Glutamatergic neuron (in vitro differentiated cells): ENCODE results near the gene FAM234B. TPM values are rescaled to one million over a fixed set of nuclear protein-coding genes. Genes with fewer than 3 reads are reported as not detected.
"Not testable (repeated sequence)": the region's sequence is repeated elsewhere in the genome, so short reads cannot be mapped to it uniquely, and the experiment has no call there.

Source experiments
- DNase-seq: peaks from one replicate; pipeline ENCODE4 v3.0.0; 2022
- H3K27ac Mint-ChIP-seq: one replicate; pipeline ENCODE4 v1.8.0; 2020; ENCODE audit warnings: mild to moderate bottlenecking, mixed read lengths, inconsistent platforms; ENCODE audit not compliant: unreplicated experiment
- H3K27me3 Mint-ChIP-seq: one replicate; pipeline ENCODE4 v1.8.0; 2020; ENCODE audit warnings: mild to moderate bottlenecking, moderate library complexity, mixed read lengths, inconsistent platforms; ENCODE audit not compliant: unreplicated experiment
- H3K36me3 Mint-ChIP-seq: one replicate; pipeline ENCODE4 v1.8.0; 2020; ENCODE audit warnings: mild to moderate bottlenecking, mixed read lengths, inconsistent platforms; ENCODE audit not compliant: unreplicated experiment
- H3K4me1 Mint-ChIP-seq: one replicate; pipeline ENCODE4 v1.8.0; 2020; ENCODE audit warnings: mild to moderate bottlenecking, low read depth, mixed read lengths, inconsistent platforms; ENCODE audit not compliant: unreplicated experiment
- H3K4me3 Mint-ChIP-seq: one replicate; pipeline ENCODE4 v1.8.0; 2020; ENCODE audit warnings: mild to moderate bottlenecking, mixed read lengths, inconsistent platforms; ENCODE audit not compliant: unreplicated experiment
- H3K9me3 Mint-ChIP-seq: one replicate; pipeline ENCODE4 v1.8.0; 2020; ENCODE audit warnings: mild to moderate bottlenecking, moderate library complexity, mixed read lengths, inconsistent platforms; ENCODE audit not compliant: unreplicated experiment
- CTCF ChIP-seq: fragments of 200-600 bp; sonication (generic); IDR thresholded peaks from one replicate; pipeline ENCODE4 v1.5.0; 2021; ENCODE audit not compliant: partially characterized antibody, unreplicated experiment
- total RNA-seq: library from RNA; stranded (reverse); fragmentation: NEBNext Ultra II Directional; extraction: Animal tissue kit (Norgen Biotek cat#: 25700); gene quantifications from one replicate; pipeline ENCODE4 v1.2.1, GENCODE V29; 2021; ENCODE audit not compliant: unreplicated experiment

FAM234B gene
- total RNA-seq, 1 donor from 2014 or later: 26.8 TPM

DNA sequence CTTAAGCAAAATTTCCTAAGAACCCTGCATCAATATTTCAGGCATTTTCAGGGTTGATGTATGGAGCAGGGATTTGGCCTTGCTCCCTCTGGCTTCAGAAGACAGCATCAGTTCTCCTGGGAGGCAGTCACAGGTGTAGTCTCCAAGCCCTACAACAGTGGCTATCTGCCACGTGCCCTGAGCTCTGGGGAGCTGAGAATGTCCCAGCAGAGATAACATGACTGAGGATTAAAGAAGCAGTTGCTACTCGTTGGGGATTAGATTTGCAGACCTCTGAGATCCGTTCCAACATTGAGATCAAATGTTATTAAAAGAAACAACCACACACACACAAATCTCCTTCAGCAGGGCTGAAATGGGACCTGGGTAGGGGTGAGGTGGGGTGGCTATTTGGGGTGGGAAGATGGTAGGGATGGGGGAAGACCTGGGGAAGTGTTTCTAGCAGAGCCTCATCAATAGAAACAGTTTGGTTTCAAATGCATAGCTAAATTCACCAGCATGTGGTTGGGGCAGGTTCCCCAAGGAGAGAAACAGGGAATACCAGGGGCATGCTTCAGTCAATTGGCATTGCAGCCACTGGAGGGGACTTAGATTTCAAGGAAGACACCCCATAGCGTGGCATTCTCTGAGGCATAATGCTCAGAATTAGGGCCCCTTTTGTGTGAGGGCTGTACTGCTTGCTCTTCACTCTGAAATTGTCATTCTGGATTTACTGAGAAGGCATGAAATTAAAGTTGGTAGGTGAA is 15.2 kb upstream of the FAM234B start:
- no peaks in the 10 kb centered on the region for H3K27me3 Mint-ChIP-seq
- H3K4me1 Mint-ChIP-seq: peaks cover 2% of the 10 kb centered on the region
- no peak overlapping the region for H3K27ac Mint-ChIP-seq
- peaks cover 2% of the 10 kb centered on the region for H3K9me3 Mint-ChIP-seq
- H3K36me3 Mint-ChIP-seq: no peaks in the 10 kb centered on the region
- no peak overlapping the region for H3K4me3 Mint-ChIP-seq
- no peak for TF ChIP-seq CTCF
- no peak for DNase-seq

GRCh38 chr12:13030541-13031291 is 13.5 kb upstream of the FAM234B start:
- H3K9me3 Mint-ChIP-seq: no peaks in the 10 kb centered on the region
- DNase-seq: no peak
- H3K27ac Mint-ChIP-seq: no peak overlapping the region

GRCh38 chr12:13032164-13032563 is 12.0 kb upstream of the FAM234B start:
- H3K27ac Mint-ChIP-seq: no peak overlapping the region
- no peak for TF ChIP-seq CTCF
- no peak overlapping the region for H3K4me3 Mint-ChIP-seq

More at GRCh38 chr12:13030541-13031291, 13.5 kb upstream of the FAM234B start:
- peaks cover 2% of the 10 kb centered on the region for H3K4me1 Mint-ChIP-seq
- no peaks in the 10 kb centered on the region for H3K36me3 Mint-ChIP-seq
- H3K4me3 Mint-ChIP-seq: no peak overlapping the region
- H3K27me3 Mint-ChIP-seq: no peaks in the 10 kb centered on the region
- TF ChIP-seq CTCF: no peak

DNA sequence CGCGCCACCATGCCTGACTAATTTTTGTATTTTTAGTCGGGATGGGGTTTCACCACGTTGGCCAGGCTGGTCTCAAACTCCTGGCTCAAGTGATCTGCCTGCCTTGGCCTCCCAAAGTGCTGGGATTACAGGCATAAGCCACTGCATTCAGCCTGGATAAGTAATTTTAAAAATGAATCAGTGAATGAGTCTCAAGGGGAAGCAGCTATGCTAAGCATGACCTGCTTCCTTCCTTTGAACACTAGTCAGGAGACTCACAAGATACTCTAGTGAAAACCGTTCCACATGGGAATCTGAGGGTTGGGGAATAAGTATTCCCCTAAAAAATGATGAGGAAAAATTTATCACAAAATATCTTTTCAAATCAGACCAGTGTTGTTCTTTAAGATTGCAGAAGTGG is 10.7 kb upstream of the FAM234B start:
- no peak overlapping the region for H3K4me3 Mint-ChIP-seq
- H3K36me3 Mint-ChIP-seq: no peaks in the 10 kb centered on the region
- H3K27ac Mint-ChIP-seq: no peak overlapping the region
- no peaks in the 10 kb centered on the region for H3K27me3 Mint-ChIP-seq
- no peaks in the 10 kb centered on the region for H3K4me1 Mint-ChIP-seq
- no peak for TF ChIP-seq CTCF
- H3K9me3 Mint-ChIP-seq: no peaks in the 10 kb centered on the region
- DNase-seq: no peak

More at GRCh38 chr12:13032164-13032563, 12.0 kb upstream of the FAM234B start:
- H3K36me3 Mint-ChIP-seq: no peaks in the 10 kb centered on the region
- H3K27me3 Mint-ChIP-seq: no peaks in the 10 kb centered on the region
- H3K9me3 Mint-ChIP-seq: no peaks in the 10 kb centered on the region
- DNase-seq: no peak
- H3K4me1 Mint-ChIP-seq: peaks cover 2% of the 10 kb centered on the region

DNA sequence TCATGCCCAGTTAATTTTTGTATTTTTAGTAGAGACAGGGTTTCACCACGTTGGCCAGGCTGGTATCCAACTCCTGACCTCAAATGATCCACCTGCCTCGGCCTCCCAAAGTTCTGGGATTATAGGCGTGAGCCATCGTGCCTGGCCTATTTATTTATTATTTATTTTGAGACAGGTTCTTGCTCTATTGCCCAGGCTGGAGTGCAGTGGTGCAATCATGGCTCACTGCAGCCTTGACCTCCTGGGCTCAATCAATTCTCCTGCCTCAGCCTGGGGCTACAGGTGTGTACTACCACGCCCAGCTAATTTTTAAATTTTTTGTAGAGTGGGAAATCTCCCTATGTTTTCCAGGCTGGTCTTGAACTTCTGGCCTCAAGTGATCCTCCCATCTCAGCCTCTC is 8.8 kb upstream of the FAM234B start:
- not testable (repeated sequence) for H3K4me1 Mint-ChIP-seq, H3K27me3 Mint-ChIP-seq, H3K36me3 Mint-ChIP-seq, H3K4me3 Mint-ChIP-seq, H3K9me3 Mint-ChIP-seq, DNase-seq, H3K27ac Mint-ChIP-seq
